Prostate gland (tissue), 2 donors: ENCODE measurements around the gene ADGRD1. TPM values are rescaled to one million over a fixed set of nuclear protein-coding genes. Genes with fewer than 3 reads are reported as not detected.
"Not testable (repeated sequence)": the region's sequence is repeated elsewhere in the genome, so short reads cannot be mapped to it uniquely, and the experiment has no call there.

Experiments
- DNase-seq: peaks from one replicate; pipeline ENCODE4 v3.0.0-alpha.2; 2019; ENCODE audit warnings: low spot score
- H3K27ac ChIP-seq, 2 donors: fragments of 200-600 bp; sonication (generic); 2 replicates each; pipeline ENCODE4 v1.5.1; 2017 to 2019
- H3K27me3 ChIP-seq: fragments of 200-600 bp; sonication (generic); replicated peaks from 2 replicates; pipeline ENCODE4 v1.5.1; 2019; ENCODE audit not compliant: insufficient read depth
- H3K36me3 ChIP-seq, 2 donors: fragments of 200-600 bp; sonication (generic); 1 replicate in 1 of 2; 2 replicates in 1 of 2; pipeline versions ENCODE4 v1.5.1 to v1.8.1; 2017 to 2019
- H3K4me1 ChIP-seq: fragments of 200-600 bp; sonication (generic); replicated peaks from 2 replicates; pipeline ENCODE4 v1.5.1; 2019
- H3K4me3 ChIP-seq, 2 donors: fragments of 200-600 bp; sonication (generic); 2 replicates each; pipeline ENCODE4 v1.5.1; 2017 to 2019
- H3K9me3 ChIP-seq: fragments of 200-600 bp; sonication (generic); 2 replicates; pipeline ENCODE4 v1.5.1; 2017
- POLR2A ChIP-seq: fragments of 450-650 bp; IDR thresholded peaks from one replicate; pipeline ENCODE4 v1.6.1; 2016; ENCODE audit warnings: antibody characterized with exemption, mild to moderate bottlenecking
- POLR2AphosphoS5 ChIP-seq: sonication (generic); formaldehyde crosslinking; IDR thresholded peaks from one replicate; pipeline ENCODE4 v1.6.1; 2017; ENCODE audit warnings: antibody characterized with exemption
- WGBS: methylation state at CpG from one replicate; pipeline ENCODE4 v1.1.5; 2018; 5-methylcytosine and 5-hydroxymethylcytosine counted together
- intact Hi-C: fragments of 100-400 bp; cut with DNase I; formaldehyde crosslinking; loops from one replicate; pipeline ENCODE4 v1.14.2; 2022
- total RNA-seq, 2 donors: library from RNA; depleted of rRNA; stranded (reverse); fragments of >200 nt; gene quantifications; one replicate each; pipeline ENCODE4 v1.1.0, GENCODE V29; 2016
- TF ChIP-seq, protein P1 (sequence below), 4 experiments: fragments of 200-600 bp in 2 of 4; fragments of 450-650 bp in 2 of 4; sonication (generic) in 2 of 4; IDR thresholded peaks; 1 replicate in 3 of 4; 2 replicates in 1 of 4; pipeline ENCODE4 v1.5.1; 2016 to 2019; ENCODE audit warnings: antibody characterized with exemption in 4 of 4, mild to moderate bottlenecking in 2 of 4, moderate library complexity in 2 of 4

The ADGRD1 gene
- total RNA-seq, 2 donors from 2014 or later, result 4.3 to 20.9 TPM

DNA sequence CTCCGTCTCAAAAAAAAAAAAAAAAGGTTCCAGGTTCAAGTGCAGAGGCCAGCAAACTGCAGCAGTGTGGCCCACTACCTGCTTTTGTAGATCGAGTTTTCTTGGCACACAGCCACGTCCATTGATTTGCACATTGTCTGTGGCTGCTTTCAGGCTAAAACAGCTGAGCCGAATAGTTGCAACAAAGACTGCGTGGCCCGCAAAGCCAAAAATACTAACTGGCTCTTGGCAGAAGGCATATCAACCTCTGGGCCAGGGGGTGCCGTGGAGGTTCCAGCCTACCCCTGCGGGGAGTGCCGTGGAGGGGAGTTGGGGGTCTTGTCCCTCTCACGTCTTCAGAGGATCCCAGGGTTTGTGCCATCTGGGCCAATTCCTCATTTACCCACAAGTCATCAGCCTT, 170.1 kb downstream of the ADGRD1 start:
- intact Hi-C loops, result no loop called here
- TF ChIP-seq POLR2A (no peak), POLR2AphosphoS5 (no peak)
- TF ChIP-seq, protein P1, sequence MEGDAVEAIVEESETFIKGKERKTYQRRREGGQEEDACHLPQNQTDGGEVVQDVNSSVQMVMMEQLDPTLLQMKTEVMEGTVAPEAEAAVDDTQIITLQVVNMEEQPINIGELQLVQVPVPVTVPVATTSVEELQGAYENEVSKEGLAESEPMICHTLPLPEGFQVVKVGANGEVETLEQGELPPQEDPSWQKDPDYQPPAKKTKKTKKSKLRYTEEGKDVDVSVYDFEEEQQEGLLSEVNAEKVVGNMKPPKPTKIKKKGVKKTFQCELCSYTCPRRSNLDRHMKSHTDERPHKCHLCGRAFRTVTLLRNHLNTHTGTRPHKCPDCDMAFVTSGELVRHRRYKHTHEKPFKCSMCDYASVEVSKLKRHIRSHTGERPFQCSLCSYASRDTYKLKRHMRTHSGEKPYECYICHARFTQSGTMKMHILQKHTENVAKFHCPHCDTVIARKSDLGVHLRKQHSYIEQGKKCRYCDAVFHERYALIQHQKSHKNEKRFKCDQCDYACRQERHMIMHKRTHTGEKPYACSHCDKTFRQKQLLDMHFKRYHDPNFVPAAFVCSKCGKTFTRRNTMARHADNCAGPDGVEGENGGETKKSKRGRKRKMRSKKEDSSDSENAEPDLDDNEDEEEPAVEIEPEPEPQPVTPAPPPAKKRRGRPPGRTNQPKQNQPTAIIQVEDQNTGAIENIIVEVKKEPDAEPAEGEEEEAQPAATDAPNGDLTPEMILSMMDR (IDR thresholded peaks at IDR 0.05), result no peak
- Histone ChIP-seq H3K9me3 (no peaks in the 10 kb centered on the region), H3K27me3 (no peaks in the 10 kb centered on the region), H3K36me3 (no peaks in the 10 kb centered on the region), H3K4me1 (no peaks in the 10 kb centered on the region), H3K27ac (no peak overlapping the region), H3K4me3 (no peak overlapping the region)
- DNase-seq, result no peak
- 82% methylated on average over 10 of the region's 10 CpGs for WGBS

DNA sequence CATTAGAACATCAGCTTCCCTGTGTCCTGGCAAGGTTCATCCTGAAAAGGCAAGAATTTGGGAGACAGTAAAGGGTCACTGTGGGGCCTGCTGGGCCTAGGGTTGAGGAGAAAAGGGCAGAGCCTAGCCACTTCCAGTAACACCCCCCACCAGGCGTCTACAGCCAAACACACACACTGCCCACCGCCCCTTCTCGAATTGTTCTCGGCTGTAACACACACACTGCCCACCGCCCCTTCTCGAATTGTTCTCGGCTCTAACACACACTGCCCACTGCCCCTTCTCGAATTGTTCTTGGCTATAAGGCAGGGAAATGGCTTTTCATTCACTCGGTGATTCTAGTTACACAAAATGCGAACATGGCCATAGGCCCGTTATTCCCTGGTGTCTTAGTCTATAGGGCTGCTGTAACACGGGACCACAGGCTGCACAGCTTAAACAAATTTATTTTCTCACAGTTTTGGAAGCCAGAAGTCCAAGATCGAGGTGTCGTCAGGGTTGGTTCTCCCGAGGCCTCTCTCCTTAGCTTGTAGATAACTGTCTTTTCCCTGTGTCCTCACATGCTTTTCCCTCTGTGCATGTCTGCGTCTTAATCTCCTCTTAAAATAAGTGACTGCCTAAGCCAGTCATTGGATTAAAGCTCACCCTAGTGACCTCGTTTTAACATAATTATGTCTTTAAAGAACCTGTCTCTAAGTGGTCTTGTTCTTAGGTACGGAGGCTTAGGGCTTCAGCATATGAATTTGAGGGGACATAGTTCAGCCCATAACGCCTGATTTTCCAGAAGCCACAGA, 171.0 kb downstream of the ADGRD1 start:
- Histone ChIP-seq H3K4me1 (no peaks in the 10 kb centered on the region), H3K27me3 (no peaks in the 10 kb centered on the region), H3K27ac (no peak overlapping the region), H3K4me3 (no peak overlapping the region), H3K9me3 (no peaks in the 10 kb centered on the region), H3K36me3 (no peaks in the 10 kb centered on the region)
- TF ChIP-seq, protein P1 (IDR thresholded peaks at IDR 0.05), result no peak
- no peak for TF ChIP-seq POLR2A
- no peak for TF ChIP-seq POLR2AphosphoS5
- no peak for DNase-seq
- WGBS, result 91% methylated on average over 19 of the region's 19 CpGs
- intact Hi-C loops, result no loop called here

DNA sequence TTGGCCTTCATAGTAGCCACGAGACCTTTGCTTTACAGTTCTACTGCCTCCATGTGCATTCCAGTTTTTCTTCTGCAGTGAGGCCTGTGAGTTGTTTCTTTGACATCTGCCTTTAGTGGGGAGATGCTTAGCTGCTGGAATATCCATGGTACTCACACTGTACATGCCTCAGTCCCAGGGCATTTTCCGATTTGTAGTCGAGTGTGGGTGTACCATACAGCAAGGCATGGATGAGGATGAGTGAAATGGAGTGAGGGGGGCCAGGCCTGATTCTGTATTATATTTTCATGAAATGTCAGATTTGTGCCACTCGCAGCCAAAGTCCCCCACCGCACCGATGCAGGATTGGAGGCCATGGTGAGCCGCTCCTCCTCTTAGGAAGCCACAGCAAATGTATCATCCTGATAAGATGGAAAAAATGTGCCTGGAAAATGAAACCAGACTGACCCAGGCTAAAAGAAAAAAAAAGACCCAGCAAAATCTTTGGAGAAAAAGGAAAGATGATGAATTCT, 173.0 kb downstream of the ADGRD1 start:
- no peaks in the 10 kb centered on the region for H3K4me1 ChIP-seq
- TF ChIP-seq, protein P1 (IDR thresholded peaks at IDR 0.05), result no peak
- TF ChIP-seq POLR2AphosphoS5 (no peak), POLR2A (no peak)
- no peaks in the 10 kb centered on the region for H3K27me3 ChIP-seq
- DNase-seq, result no peak
- no peaks in the 10 kb centered on the region for H3K36me3 ChIP-seq
- 97% methylated on average over 7 of the region's 7 CpGs for WGBS
- intact Hi-C loops, result no loop called here
- H3K27ac ChIP-seq, result no peak overlapping the region
- no peak overlapping the region for H3K4me3 ChIP-seq
- H3K9me3 ChIP-seq, result no peaks in the 10 kb centered on the region

GRCh38 chr12:131128556-131128955, 174.8 kb downstream of the ADGRD1 start:
- 87% methylated on average over 5 of the region's 6 CpGs for WGBS
- TF ChIP-seq, protein P1 (IDR thresholded peaks at IDR 0.05), result no peak
- TF ChIP-seq POLR2AphosphoS5, result no peak
- no peak for TF ChIP-seq POLR2A
- no peaks in the 10 kb centered on the region for H3K9me3 ChIP-seq
- H3K4me1 ChIP-seq, result no peaks in the 10 kb centered on the region
- no peak overlapping the region for H3K27ac ChIP-seq
- H3K4me3 ChIP-seq, result no peak overlapping the region
- no peaks in the 10 kb centered on the region for H3K36me3 ChIP-seq
- intact Hi-C loops, result no loop called here
- no peak for DNase-seq
- peaks cover 2% of the 10 kb centered on the region for H3K27me3 ChIP-seq

- intact Hi-C loops, DNase-seq, H3K36me3 ChIP-seq, H3K27ac ChIP-seq, H3K4me1 ChIP-seq, H3K9me3 ChIP-seq, H3K4me3 ChIP-seq, H3K27me3 ChIP-seq: not testable (repeated sequence)
- 71% methylated on average over 16 of the region's 20 CpGs for WGBS
Measured at GRCh38 chr12:131128966-131129619, 175.4 kb downstream of the ADGRD1 start.
